GM19452 (cell line): ENCODE results near the gene TMEM115.
"Not testable (repeated sequence)": the region's sequence is repeated elsewhere in the genome, so short reads cannot be mapped to it uniquely, and the experiment has no call there.

Experiments used
- ATAC-seq: cut with Tn5 transposase; IDR thresholded peaks from one replicate; pipeline ENCODE4 v1.9.1; 2021; ENCODE audit not compliant: unreplicated experiment

The TMEM115 gene

DNA sequence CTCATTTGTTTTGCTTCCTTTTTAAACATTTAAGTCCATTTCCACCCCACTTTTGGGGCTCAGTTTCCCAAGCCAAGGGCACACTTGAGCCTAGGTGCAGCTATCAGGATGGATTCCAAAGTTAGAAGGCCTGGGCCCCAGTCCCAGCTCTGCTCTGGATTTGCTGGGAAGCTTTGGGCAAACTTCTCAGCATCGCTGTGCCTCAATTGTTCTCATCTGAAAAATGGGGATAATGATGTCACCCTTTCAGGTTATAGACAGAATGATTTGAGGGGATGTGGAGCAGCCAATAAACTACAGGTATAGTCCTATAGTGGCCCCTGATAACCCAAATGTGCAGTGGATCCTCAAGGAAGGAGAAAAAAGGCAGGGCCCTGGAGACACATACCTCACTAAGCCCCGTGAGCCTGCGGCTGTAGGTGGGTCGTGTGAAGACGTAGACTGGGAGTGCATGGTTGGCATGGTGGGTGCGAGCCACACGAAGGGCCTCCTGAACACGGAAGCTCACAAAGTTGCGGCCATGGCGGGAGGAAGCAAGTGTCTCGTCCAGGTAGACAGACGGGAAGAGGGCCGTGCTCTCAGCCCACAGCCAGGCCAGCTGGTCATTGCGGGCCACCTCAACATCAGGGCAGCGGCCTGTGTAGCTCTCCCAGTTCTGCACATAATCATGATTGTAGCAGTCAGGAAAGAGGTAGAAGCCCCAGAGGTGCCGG is 40.0 kb downstream of the TMEM115 start:
- ATAC-seq, result no peak

DNA sequence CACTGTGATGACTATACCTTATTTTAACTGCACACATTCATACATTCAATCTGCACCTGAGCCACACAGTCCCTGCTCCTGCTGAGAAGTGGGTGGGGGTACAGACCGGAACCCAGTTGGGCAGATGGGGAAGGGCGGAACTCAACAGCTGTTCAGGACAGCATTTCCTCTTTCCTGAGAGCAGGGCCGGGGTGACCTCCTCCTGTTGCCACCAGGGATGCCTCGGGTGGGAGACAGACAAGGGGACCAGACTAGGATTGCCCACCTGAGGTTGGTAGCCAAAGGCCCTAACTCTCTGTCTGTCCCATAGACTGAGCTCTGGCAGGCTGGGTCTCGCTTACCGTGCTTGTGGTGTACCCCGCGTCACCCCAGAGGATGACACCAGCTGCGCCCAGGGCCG is 40.7 kb downstream of the TMEM115 start:
- no peak for ATAC-seq

GRCh38 chr3:50318163-50318562 is 41.2 kb downstream of the TMEM115 start:
- no peak for ATAC-seq

GRCh38 chr3:50317300-50317699 is 42.0 kb downstream of the TMEM115 start:
- ATAC-seq, result no peak

- no peak for ATAC-seq
These were observed 42.6 kb downstream of the TMEM115 start for GRCh38 chr3:50316657-50317242.

DNA sequence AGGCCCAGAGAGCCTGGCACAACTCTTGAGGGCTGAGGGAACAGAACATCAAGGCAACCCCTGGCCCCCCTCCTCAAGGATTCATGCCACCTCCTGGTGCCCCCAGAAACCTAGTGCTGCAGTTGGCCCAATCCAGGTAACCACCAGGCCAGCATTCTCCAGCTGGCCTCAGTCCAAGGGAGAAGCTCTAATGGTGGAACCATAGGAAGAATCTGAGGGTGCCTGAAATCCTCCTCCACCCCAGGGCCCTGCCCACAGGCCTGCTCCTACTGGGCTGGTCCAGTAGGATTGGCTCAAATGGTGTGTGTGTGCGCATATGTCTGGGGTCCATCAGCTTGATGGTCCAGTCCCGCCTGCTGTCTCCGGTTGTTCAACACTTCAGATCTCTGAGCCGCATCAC is 44.5 kb downstream of the TMEM115 start:
- no peak for ATAC-seq

DNA sequence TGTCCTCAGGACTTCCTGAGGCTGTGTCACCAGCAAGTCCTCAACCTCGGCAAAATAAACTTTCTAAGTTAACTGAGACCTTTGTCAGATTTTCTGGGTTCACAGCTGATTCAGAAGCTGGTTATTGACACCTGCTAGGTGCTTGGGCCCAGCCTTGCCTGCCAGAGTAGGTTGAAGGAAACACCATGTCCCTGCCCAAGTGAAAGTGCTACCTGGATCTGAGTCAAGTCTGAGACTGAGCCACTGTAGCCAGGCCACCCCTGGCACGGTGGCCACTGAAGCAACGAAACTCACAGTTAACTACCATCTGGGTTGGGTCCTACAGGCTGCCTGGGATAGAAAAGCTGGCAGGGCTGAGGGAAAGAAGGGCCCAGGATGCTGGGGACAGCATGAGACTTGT is 45.0 kb downstream of the TMEM115 start:
- no peak for ATAC-seq

DNA sequence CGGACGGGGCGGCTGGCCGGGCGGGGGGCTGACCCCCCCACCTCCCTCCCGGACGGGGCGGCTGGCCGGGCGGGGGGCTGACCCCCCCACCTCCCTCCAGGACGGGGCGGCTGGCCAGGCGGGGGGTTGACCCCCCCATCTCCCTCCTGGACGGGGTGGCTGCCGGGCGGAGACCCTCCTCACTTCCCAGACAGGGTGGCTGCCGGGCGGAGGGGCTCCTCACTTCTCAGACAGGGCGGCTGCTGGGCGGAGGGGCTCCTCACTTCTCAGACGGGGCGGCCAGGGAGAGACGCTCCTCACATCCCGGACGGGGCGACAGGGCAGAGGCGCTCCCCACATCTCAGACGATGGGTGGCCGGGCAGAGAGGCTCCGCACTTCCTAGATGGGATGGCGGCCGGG is 47.3 kb downstream of the TMEM115 start:
- ATAC-seq, result not testable (repeated sequence)
